Stimulated activated CD4-positive, alpha-beta T cell treated with anti-CD3 and anti-CD28 coated beads, Interleukin-1b, Interleukin-23, amount 100 ng/mL, for 24 hours (primary cell): ENCODE data around the gene KRTAP9-7.
"Not testable (repeated sequence)": the region's sequence is repeated elsewhere in the genome, so short reads cannot be mapped to it uniquely, and the experiment has no call there.

Experiments
- DNase-seq, 4 experiments: peaks; one replicate each; pipeline ENCODE4 v3.0.0-alpha.2; 2020; ENCODE audit warnings: low read depth in 4 of 4, low spot score in 1 of 4

KRTAP9-7 gene

GRCh38 chr17:41271323-41271722 is 4.2 kb upstream of the KRTAP9-7 start:
- DNase-seq, result not testable (repeated sequence)

- DNase-seq, result no peak
Measured at GRCh38 chr17:41271858-41272257, 3.6 kb upstream of the KRTAP9-7 start.

- no peak for DNase-seq
Measured at GRCh38 chr17:41278176-41278955, 2.9 kb downstream of the KRTAP9-7 start.

- DNase-seq, result no peak
Measured at GRCh38 chr17:41284043-41284442, 8.5 kb downstream of the KRTAP9-7 start.

GRCh38 chr17:41284546-41284945 is 9.0 kb downstream of the KRTAP9-7 start:
- DNase-seq, result no peak

GRCh38 chr17:41287050-41287449 is 11.6 kb downstream of the KRTAP9-7 start:
- no peak for DNase-seq

- DNase-seq, result no peak
Measured at GRCh38 chr17:41294016-41294415, 18.5 kb downstream of the KRTAP9-7 start.

GRCh38 chr17:41296846-41297245 is 21.3 kb downstream of the KRTAP9-7 start:
- DNase-seq, result no peak

- DNase-seq, result no peak
Measured at GRCh38 chr17:41298458-41299135, 23.1 kb downstream of the KRTAP9-7 start.

- no peak for DNase-seq
Measured at GRCh38 chr17:41301204-41301790, 25.8 kb downstream of the KRTAP9-7 start.

GRCh38 chr17:41301916-41302901 is 26.7 kb downstream of the KRTAP9-7 start, which contains the start of gene KRTAP29-1:
TSS of gene KRTAP29-1 (minus strand) at chr17:41302851. CDS start at chr17:41302851, 0 bp downstream.
- no peak for DNase-seq

GRCh38 chr17:41302981-41303380 is 27.5 kb downstream of the KRTAP9-7 start:
- DNase-seq, result no peak

GRCh38 chr17:41304091-41304490 is 28.6 kb downstream of the KRTAP9-7 start:
- DNase-seq, result no peak

- no peak for DNase-seq
Measured at GRCh38 chr17:41307647-41308046, 32.1 kb downstream of the KRTAP9-7 start.

- peak in 2 of 4 experiments; percentile 10 to 27 for DNase-seq
Measured at GRCh38 chr17:41308251-41308917, 32.9 kb downstream of the KRTAP9-7 start.

GRCh38 chr17:41308918-41309359 is 33.4 kb downstream of the KRTAP9-7 start, which contains the start of gene KRTAP16-1:
TSS of gene KRTAP16-1 (minus strand) at chr17:41309309. CDS start at chr17:41309253, 56 bp downstream.
- no peak for DNase-seq

GRCh38 chr17:41311111-41311510 is 35.6 kb downstream of the KRTAP9-7 start:
- no peak for DNase-seq

- DNase-seq, result no peak
Measured at GRCh38 chr17:41315204-41315794, 39.8 kb downstream of the KRTAP9-7 start, which contains the start of gene KRTAP17-1. TSS of gene KRTAP17-1 (minus strand) at chr17:41315710. CDS start at chr17:41315650, 60 bp downstream.

GRCh38 chr17:41315814-41316445 is 40.4 kb downstream of the KRTAP9-7 start:
- no peak for DNase-seq
